ENCODE measurements around the gene SMIM45.

SMIM45 gene

DNA sequence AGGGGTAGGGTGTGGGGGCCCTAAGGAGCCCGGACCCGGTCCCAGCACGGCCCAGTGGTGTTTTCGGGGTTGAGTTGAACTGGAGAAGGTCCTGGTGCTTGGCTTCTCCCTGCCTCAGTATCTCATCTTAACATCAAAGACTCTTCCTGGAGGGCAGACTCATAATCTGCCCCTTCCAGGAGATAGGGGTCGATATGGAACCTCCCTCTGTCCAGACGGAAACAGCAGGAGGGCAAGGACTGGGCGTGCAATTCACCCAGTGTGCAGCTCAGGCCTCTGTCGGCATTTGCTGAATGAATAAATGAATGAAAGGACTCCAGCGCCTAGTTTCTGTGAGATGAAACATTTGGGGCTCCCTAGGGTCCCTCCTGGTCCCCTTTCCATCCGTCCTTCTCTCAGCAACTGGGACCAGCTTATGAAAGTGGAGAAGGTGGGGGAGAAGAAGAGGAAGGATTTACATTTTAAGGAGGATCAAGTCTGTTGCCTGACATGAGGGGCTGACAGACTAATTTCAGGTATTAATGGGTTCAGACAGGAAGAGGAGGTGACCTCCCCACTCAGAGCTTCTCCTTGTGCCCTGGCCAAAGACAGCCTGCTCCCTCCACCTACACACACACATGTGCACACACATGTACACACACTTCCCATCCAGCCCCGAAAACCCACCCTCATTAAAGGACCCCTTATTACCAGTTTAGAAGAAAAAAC is 36.0 kb upstream of the SMIM45 start:
- no peak overlapping the region for H3K4me3 ChIP-seq (ENCODE audit: low read depth, low read length)
- in situ Hi-C loops (cut with HindIII; ENCODE audit: low sequenced_read_pairs): no loop called here
- no peak for DNase-seq (ENCODE audit: low read depth)
- TF ChIP-seq, protein P1, sequence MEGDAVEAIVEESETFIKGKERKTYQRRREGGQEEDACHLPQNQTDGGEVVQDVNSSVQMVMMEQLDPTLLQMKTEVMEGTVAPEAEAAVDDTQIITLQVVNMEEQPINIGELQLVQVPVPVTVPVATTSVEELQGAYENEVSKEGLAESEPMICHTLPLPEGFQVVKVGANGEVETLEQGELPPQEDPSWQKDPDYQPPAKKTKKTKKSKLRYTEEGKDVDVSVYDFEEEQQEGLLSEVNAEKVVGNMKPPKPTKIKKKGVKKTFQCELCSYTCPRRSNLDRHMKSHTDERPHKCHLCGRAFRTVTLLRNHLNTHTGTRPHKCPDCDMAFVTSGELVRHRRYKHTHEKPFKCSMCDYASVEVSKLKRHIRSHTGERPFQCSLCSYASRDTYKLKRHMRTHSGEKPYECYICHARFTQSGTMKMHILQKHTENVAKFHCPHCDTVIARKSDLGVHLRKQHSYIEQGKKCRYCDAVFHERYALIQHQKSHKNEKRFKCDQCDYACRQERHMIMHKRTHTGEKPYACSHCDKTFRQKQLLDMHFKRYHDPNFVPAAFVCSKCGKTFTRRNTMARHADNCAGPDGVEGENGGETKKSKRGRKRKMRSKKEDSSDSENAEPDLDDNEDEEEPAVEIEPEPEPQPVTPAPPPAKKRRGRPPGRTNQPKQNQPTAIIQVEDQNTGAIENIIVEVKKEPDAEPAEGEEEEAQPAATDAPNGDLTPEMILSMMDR (IDR thresholded peaks at IDR 0.05; ENCODE audit: low read depth, low read length, missing control alignments): no peak

DNA sequence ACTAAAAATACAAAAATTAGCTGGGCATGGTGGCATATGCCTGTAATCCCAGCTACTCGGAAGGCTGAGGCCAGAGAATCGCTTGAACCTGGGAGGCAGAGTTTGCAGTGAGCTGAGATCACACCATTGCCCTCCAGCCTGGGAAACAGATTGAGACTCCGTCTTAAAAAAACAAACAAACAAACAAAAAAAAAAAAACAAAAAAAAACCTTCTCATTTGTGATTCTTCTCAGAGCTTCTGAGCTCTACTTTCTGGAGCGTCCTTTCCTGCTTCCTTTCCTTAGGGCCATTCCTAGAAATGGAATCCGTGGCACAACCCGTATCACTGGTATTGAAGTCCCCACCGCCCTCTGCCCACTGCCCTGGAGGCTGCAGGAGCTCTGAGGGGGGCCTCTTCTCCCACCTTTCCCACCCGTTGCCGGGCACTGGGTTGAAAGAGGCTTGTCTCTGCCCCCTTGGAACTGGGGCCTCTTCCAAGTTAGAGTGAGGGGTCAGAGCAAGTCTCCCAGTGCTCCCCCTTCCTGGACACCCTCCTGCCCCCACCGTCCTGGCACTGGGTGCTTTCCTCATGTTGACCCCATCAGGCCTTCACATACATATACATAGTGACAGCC is 35.1 kb upstream of the SMIM45 start:
- TF ChIP-seq, protein P1 (IDR thresholded peaks at IDR 0.05; ENCODE audit: low read depth, low read length, missing control alignments): no peak
- in situ Hi-C loops (cut with HindIII; ENCODE audit: low sequenced_read_pairs): no loop called here
- no peak for DNase-seq (ENCODE audit: low read depth)
- no peak overlapping the region for H3K4me3 ChIP-seq (ENCODE audit: low read depth, low read length)

DNA sequence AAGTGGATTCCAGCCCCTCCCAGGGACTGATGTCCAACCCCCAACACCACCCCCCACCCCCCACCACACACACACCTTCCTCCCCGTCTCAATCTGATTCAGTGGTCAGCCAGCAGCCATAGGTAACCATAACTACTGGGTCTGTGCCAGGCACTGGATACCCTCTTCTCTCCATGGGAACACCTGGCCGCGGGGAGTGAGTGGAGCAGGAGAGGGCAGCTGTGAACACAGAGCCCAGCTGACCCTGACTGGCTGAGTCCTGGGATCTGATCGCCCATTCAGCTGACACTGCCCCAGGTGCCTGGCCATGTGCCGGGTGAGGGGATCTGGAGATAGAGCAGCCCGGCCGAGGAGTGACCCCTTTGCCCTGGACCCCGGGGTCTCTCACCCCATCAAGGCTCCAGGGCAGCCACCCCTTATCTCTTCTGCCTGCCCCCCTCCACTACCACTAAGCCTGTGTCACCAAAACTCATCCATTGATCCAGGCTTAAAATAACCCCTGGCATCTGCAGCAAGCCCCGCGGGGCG is 34.5 kb upstream of the SMIM45 start:
- TF ChIP-seq, protein P1 (IDR thresholded peaks at IDR 0.05; ENCODE audit: low read depth, low read length, missing control alignments): no peak
- no peak overlapping the region for H3K4me3 ChIP-seq (ENCODE audit: low read depth, low read length)
- no peak for DNase-seq (ENCODE audit: low read depth)
- in situ Hi-C loops (cut with HindIII; ENCODE audit: low sequenced_read_pairs): no loop called here

DNA sequence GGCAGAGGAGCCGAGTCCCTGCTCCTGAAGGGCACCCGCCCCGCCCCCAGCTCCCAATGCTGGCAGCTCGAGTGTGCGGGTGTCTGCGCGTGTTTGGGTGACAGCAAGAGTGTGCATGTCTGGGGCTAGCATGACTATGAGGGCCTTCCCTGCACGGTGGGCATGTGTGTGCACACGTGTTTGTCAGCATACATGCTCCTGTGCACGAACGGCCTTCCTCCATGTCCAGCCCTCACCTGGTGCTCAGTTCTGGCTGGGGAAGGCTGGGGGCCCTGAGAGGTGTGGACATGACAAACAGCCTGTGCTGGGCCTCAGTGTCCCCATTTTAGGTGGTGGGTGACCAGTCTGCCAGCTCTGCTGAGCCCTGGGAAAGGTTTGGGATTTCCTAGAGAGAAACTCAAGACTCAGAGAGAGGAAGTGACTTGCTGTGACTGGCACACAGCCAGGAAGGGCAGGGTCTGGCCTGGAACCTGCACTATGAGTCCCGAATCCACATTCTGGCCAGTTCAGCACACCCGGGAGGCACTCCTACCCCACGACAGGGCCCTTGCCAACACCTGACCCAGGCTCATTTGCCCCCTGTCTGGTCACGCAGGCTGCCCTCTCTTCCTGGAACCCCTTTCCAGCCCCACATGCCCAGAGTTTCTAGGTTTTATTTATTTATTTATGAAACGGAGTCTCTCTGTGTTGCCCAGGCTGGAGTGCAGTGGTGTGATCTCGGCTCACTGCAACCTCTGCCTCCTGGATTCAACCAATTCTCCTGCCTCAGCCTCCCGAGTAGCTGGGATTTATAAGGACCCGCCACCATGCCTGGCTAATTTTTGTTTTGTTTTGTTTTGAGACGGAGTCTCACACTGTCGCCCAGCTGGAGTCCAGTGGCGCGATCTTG is 33.8 kb upstream of the SMIM45 start:
- peak; percentile 33 for DNase-seq (ENCODE audit: low read depth)
- in situ Hi-C loops (cut with HindIII; ENCODE audit: low sequenced_read_pairs): no loop called here
- TF ChIP-seq, protein P1 (IDR thresholded peaks at IDR 0.05; ENCODE audit: low read depth, low read length, missing control alignments): no peak
- no peak overlapping the region for H3K4me3 ChIP-seq (ENCODE audit: low read depth, low read length)

DNA sequence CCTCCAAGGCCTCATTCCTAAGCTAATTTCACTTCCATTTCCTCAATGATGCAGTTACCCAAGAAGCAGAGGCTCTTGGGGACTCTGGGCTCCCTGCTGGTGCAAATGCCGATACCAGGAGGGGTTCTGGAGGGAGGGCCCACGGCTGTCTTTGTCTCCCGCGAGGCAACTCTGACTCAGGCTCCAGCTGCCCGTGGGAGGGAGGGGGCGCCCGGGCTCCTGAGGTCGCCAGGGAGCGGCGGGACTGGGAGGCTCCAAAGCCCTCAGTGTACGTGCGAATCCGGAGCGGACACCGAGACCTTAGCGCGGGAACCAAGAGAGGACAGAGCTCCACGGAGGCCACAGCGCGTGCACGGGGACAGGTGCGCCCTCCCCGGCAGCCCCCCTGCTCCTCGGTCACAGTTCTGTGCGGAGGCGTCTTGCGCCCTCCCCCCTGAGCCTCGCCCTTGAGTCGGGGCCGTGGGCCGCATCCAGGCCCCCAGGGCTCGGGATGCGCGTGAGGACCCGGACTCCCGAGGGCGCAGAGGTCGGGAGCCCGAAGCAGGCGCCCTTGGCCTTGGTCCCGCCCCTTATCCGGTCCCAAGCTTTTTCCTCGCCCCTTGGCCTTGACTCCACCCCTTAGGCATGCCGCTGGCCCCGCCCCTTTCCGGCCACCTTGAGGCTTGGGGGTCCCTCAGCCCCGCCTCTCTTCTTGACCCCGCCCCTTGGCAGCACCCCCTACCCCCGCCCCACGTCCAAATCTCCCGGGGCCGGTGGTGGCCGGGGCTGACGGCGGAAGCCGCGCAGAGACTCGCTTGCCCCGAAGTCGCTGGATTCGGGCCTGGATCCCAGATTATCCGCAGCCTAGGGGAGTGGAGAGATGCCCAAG is 32.4 kb upstream of the SMIM45 start:
- TF ChIP-seq, protein P1 (IDR thresholded peaks at IDR 0.05; ENCODE audit: low read depth, low read length, missing control alignments): no peak
- DNase-seq (ENCODE audit: low read depth): no peak
- peak overlapping the region; percentile 38 for H3K4me3 ChIP-seq (ENCODE audit: low read depth, low read length)
- in situ Hi-C loops (cut with HindIII; ENCODE audit: low sequenced_read_pairs): no loop called here
